Cerebellar nuclear complex (tissue), 1 donor: ENCODE results near the gene GAD2.

Experiments
- DNase-seq, 2 experiments: peaks; one replicate each; lab custom pipeline; 2025; lab: John Stamatoyannopoulos, UW

The GAD2 gene

DNA sequence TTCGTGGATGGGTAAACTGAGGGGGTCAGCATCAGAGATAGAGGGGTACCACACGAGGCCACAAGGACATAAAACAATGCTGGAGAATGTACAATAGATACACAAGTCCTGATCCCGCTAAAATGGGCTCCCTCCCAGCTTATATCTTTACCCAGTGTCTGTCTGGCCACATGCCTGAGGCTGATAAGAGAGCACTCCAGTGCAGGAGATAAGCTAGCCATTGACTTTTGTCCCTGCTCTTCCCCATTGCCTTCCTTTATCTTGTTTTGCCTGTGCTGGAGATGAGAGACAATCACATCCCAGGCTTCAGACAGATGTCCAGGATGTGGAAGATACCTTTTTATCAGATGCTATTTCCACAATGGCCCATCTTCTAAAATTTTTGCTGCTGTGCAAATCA, 6.0 kb downstream of the GAD2 start:
- no peak for DNase-seq

DNA sequence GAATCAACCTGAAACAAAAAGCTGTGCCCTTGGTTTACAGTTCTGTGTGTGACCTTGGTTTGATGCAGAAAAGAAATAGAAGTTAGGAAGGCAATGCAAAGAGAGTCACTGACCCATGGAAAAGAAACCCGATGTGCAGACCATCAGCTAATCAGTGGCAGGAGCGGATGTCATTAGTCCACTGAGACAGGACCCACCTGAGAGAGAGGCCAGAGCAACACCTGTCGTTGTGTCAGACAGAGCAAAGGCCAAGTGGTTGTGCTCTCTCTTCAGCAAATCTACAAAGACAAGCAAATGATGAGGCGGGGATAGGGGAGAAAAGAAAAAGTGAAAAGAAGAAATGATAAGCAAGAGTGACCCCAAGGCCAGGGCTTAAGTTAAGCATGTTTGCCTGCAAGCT, 8.7 kb downstream of the GAD2 start:
- DNase-seq, result no peak

DNA sequence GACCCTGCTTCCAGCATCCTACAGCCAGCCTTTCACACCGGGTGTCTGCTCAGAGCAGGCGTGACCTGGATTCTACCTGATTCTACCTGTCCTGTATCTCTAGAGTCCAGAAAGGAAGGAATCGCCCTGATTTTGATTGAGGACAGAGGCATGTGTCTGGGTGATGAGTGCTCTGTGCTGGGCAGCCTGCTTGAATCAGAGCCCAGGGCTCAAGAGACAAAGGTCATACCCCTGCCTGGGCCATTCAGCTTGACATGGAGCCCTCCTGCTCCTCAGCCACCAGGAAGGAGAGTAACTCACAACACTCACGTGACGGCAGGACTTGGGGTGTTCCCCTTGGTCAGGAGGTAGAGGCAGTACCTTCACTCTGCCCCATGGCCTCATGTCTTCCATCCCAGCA, 11.2 kb downstream of the GAD2 start:
- DNase-seq, result no peak

DNA sequence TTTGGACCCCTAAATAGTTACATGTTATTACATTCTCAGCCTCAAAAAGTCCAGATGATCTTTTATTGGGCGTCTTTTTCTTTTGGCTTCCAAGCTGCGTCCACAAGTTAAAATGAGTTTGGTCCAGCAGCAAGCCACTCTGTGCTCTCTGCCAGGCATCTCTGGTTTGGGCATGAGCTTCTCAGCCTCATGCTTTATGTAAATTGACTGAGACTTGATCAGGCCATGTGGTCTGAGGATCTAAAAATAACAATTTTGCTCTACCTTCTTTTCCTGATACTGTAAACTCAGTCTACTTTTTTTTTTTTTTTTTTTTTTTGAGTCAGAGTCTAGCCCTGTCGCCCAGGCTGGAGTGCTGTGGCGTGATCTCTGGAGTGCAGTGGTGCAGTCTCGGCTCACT, 15.6 kb downstream of the GAD2 start:
- DNase-seq, result no peak

DNA sequence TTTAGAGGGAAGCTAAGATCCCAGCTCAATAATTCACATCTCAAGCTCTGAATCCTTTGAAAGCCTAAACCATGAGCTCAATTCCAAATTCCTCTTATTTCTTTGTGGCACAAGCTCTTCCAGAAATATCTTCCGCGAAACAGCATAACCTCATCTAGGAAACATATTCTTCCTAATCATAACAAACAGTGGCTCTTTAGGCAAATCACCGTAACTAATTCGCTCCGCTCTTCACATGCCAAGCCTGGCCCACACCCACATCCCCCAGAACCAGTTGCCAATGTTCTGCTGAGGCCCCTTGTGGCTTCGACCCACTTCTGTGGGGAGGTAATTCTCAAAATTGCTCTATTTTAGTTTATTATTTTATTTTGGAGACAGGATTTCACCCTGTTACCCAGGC, 19.2 kb downstream of the GAD2 start:
- no peak for DNase-seq

DNA sequence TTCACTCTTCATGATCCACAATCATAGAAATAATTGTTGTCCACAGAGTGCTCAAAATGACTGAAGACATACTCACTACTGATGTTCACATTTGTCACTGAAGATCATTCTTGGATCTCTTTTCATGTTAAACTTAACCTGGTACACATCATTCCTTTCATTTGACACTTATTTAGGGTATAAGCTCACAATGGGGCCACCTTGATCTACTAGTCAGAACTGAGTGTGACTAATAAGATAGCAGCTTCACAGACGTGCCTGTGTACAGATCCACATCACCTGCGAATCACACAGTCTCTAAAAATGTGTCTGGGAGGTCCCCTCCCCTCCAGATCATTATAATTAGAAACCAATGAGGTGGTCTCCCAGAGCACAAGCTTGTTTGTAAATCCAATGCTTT, 21.8 kb downstream of the GAD2 start:
- DNase-seq, result no peak

DNA sequence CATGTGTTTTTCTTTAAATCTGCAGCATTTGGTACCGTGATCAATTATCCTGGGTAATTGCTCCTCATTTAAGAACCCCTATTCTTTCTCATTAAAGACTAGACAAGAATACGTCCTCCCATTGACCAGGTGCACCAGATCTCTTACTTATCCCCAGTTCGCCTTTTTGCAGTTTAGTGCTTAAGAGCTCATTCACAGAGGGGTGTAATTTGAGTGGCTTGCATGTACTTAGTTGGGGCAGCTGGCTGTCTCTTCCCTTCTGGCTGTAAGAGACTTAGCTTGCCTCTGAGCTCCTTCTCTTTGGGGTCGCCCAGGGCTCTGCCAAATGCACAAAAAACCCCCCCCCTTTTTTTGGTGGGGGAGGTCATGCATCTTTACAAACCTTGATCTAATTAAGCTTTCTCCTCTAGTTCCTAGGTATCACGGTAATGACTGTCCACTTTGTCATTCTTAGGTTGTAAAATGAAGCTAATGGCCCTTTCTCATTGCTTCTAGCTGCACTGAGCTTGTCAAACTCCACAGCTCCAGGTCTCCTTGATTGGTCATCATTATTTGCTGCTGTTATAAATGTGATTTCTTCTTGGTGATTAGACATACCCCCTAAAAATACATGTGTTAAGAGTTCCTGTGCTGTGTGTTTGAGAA, 26.3 kb downstream of the GAD2 start:
- DNase-seq, result no peak

DNA sequence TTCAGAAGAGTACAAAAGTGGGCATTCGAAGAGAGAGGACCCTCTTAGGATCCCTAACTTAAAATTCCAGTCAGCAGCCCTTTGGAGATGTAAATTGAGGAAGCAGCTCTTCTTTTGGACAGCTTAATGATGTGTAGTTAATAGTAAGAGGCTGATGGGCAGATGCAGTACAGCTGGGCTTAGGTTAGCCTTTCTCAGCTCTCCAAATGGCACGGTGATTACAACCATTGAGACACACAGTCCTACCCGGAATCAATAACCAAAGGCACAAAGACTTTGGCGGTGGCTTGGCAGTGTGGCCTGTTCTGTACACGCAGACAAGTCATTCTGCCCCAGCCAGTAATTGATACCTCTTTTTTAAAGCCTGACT, 26.8 kb downstream of the GAD2 start:
- DNase-seq, result no peak

DNA sequence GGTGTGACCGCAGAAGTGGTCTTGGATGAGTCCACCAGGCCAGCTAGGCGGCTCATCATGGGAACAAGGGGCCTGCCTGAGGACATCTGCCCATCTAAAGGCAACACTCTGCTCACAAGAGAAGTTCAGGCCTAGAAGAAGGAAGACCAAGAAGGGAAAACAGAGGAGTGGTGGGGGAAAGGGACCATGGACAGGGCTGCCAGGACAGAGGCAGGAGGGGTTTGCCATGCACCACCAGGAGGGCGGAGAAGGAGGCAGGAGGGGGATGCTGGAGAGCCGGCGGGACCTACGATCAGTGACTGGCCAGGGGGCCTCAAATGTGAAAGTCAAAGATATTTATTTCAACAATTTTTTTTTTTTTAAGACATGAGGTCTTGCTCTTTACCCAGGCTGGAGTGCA, 33.1 kb downstream of the GAD2 start:
- no peak for DNase-seq

DNA sequence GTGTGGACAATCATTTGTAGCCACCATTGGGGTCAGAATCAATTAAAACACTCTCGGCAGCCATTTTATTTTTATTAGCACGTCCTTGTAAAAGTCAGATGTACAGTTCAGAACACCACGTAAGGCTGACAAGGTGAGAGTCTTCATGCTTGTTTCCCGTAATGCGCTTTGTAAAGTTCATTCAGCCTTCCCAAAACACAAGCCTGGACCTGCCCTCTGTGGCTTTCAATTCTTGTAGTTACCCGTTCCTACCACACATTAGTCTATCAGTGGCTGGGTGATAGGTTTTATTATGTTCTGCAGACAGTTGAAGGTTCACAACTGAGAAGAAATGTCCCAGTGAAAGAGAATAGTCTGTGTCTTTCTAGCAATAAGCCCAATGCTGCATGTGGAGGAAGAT, 35.4 kb downstream of the GAD2 start:
- no peak for DNase-seq

DNA sequence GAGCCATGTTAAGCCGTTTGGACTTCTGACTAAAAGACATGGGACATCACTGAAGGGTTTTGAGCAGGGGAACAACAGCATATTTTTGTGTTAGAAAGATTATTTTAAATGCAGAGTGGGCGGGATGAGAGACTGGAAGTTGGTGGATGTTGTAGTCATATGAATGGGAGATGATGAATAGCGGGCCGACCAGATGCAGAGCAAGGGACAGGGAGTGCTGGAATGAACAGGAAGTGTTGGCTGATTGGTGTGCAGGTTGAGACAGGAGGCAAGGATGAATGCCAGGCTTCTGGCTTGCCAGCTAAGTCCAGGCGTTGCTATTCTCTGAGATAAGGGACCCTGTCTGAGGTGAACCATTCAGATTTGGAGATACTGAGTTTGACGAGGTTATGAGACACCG, 38.0 kb downstream of the GAD2 start:
- DNase-seq, result no peak

DNA sequence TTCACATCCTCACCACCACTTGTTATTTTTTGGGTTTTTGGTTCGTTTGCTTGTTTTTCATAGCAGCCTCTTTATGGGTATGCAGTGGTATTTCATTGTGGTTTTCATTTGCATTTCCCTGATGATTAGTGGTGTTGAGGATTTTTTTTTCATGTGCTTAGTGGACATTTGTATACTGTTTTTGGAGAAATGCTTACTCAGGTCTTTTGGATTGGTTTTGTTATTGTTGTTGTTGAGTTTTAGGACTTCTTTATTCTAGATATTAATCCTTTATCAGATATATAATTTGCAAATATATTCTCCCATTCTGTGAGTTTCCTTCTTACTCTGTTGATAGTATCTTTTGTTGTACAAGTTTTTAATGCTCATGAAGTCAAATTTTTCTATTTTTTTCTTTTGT, 42.8 kb downstream of the GAD2 start:
- no peak for DNase-seq

DNA sequence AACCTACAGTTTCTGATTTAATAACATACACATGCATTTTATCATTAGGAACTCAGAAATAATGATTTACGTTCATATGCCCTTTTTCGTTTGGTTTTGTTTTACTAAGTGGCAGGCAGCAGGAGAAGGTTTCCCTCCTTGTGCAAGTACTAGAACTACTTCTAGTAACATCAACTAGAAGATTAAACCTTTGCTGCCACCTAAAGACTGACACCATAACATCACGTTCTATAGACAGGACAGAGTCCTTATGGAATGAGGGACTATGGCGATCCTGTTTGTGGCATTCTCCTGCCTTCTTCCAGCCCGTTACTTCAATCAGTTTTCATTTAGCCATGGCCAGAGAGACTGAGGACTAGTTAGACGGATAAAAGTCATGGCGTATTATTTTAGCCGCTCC, 53.2 kb downstream of the GAD2 start:
- no peak for DNase-seq

DNA sequence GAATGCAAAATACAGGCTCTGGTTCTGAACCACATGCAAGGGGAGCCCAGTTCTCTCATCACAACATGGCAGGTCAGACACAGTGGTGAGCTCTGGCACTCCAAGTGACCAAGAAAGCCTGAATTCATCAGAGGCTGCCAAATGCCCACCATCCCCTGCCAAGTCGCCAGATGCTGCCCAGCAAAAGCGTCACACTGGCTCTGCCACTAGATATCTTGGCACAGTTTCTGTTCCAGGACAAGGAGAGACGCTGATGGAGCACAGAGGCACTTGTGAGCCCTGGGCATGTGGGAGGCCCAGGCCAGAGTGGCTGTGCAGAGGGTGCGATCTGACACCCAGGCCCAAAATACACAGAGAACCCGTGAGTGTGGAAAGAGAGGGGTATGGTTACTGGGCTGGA, 57.8 kb downstream of the GAD2 start:
- no peak for DNase-seq

DNA sequence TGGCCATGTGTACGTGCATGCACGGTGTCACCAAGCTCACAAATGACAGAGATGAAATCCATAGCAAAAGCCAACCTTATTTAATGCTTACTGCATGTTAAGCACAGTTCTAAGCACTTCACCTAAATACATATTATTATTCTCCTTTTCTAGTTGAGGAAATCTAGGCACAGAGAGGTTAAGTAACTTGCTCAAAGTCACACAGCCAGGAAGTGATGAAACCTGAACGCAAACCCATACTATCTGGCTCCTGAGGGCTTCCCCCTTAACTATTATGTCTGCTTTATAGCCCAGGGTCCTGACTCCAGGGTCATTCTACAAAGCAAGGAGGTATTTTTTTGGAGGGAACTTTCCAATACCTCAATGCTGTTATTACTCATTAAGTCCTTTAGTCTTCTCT, 61.7 kb downstream of the GAD2 start:
- DNase-seq, result no peak

DNA sequence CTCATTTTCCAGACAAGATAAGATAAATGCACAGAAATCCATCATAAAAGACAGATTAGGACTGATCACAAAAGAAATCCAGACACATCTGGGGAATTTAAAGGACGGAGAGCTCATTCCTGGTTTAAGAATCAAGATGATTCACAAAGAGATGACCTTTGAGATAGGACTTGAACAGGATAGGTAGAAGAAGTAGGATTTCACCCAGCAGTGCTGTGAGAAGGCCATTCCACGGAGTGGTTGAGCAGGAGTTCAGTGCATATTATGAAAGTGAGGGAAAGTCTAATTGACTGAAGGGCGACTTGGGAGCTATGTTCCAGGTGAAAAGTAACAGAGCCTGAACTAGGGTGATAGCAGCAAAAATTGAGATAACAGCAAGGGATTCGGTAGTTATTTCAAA, 73.7 kb downstream of the GAD2 start:
- no peak for DNase-seq

DNA sequence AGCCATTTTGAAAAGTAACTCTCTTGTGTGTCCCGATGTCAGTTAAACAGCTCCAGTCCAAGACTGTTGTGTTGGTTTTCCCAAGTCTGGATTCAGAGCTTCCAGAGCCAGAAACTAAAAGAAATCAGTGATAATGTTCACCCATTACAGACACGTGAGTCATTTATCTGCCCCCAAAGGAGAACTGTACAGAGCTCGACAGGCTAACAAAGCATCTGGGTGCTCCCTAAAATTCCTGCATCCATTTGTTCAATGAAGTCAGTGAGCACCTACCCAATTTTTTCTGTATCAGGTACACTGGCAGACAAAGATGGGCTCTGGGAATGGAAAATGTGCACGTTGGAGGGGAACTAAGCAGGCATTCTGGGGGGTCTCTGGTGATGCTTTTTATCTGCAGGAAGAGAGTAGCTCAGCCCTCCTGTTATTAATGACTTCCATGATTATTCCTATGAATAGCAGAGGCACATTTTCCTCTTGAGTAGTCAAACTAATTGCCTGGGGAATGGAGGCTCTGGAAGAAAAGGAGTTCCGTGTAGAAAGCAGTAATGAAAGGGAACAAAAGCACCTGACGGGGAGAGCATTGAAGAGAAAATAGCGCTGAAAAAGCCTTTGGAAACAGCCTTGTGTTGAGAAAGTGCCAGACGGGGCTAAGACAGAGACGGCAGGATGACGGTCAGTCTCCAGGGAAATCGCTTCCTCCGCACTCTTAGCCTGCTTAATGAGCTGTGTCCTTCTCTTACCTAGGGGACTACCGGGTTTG, 75.3 kb downstream of the GAD2 start:
- DNase-seq, result no peak

DNA sequence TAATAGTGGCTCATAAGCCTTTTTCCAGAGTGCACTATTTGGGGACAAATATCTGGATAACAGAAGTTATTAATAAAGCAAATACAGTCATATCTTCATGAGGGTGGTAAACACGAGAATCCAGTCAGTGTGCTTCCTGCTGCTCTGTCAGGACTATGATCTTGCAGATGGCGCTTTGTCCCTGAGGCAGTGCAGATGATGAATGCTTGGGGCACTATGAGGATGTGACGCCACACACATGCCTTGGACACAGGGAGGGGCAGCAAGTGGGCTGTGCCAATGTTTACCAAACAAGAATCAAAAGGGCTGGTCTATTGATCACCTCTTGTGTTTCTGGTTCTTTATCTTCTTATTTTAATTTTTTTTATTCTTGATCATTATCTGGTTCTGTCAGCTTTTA, 79.8 kb downstream of the GAD2 start:
- DNase-seq, result no peak

DNA sequence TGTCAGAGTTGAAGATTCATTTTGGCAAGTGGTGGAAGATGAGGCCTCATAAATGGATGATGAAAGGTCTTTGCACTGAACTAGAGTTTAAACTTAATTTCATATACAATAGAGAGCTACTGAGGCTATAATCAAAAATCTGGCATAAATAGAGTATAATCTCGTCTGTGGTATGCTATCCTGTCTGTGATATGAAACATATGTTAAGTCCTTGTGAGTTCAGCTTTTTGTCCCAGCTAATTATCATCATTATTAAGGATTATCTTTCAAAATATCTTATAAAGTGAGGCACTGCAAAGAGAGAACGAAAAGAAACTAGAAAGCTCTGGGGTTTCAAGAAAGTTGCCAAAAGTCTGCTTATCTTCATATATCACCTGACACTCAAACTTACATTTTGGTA, 83.4 kb downstream of the GAD2 start:
- no peak for DNase-seq

DNA sequence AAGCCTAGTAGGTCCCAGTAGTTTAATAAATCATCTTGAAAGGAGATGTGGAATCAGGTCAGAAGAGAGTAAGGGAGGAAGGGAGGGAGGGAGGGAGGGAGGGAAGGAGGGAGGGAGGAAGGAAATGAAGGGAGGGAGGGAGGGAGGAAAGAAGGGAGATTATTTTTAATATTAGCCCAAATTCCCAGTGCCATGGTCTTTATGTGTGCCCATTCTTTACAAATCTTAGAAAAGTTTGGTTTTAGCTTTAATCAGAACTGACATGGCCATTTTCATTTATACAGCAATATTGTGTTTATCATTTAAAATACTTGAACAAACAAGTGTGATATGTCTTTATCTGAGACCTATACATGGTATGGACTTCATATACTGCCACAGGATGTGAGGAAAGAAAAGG, 86.8 kb downstream of the GAD2 start:
- DNase-seq, result no peak

DNA sequence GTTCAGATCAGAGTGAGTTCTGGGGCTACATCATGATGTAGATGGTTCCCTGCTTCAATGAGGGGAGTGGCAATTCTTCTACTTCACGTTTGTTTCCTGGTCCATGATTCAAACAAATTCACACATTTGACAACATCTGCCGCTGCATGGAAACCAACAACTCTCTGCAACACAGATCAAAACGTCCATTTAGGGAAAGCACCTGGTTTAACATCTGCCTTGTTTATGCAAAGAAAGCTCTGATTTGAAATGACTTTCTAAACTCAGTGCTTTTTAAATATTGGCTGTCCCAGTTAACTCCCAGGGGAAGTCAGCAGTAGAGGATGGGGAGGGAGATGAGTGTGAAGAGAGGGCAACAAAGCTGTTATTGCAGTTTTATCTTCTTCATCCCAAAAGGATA, 93.8 kb downstream of the GAD2 start:
- DNase-seq, result no peak

DNA sequence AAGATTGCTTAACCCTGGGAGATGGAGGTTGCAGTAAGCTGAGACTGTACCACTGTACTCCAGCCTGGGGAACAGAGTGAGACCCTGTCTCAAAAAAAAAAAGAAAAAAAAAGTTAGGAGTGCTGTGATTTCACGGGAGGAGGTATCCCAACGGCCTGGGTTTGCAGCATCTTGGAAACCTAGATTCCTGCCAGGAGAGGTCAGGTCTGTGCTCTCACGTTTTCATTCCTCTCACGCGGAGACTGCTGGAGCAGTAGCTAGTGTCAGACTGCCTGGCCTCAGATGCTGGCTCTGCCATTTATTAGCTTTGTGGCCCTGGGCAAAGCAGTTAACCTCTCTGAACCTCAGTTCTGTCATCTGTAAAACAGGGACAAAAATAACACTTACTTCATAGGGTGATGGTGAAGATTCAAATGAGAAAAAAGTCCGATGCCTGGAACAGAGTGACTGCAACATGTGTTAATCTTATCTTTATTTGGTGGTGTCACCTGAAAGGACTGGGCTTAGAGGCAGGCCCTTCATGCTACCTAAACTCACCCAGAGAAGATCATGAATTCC, 94.9 kb downstream of the GAD2 start:
- no peak for DNase-seq

DNA sequence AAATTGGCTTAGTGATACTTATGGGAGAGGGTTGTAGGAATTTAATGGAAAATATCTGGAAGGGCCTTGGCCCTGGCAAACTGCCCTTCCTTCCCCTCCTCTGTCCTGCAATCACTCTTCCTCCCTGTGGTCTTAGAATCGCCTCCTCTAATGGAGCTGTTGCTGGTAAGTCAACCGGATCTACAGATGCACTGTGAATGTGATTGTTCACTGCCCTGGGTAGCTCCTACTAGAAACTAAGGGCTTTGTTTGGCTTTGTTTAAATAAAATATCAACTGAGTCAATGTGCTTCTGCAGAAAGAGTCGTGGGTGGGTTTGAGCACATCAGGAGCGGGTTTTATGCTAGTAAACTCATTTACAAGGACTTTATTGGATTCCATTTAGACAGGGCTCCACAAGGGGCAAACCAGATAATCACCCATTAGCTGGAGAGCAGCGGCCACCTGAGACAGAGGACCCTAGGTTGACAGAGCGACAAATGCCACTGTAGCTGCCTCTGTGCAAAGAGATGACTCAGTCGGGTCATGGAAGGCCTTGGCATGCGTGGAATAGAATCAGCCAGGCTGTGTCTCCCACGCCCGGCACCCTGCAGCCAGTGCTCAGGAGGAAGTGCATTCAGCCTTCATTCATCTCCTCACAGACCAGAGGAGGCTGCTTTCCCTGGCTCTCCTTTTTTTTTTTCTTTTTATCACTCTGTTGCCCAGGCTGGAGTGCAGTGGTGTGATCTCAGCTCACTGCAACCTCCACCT, 97.9 kb downstream of the GAD2 start:
- no peak for DNase-seq
